Measurements from ENCODE around the gene MUS81. TPM values are rescaled to one million over a fixed set of nuclear protein-coding genes. Genes with fewer than 3 reads are reported as not detected.

MUS81 gene
- total RNA-seq, 2 donors from 2014 or later: 55.7 to 63.4 TPM

GRCh38 chr11:65899356-65900124 lies 39.3 kb downstream of the MUS81 start:
- intact Hi-C loops (cut with DNase I, micrococcal nuclease): no loop called here
- ATAC-seq (peak; percentile 48), DNase-seq (peak in 1 of 2 donors; percentile 52)

GRCh38 chr11:65900125-65900898 lies 40.1 kb downstream of the MUS81 start, which contains the start of gene FOSL1:
Gene FOSL1 (minus strand): TSS chr11:65900388. CDS start chr11:65900339, 49 bp downstream.
- intact Hi-C loops (cut with DNase I, micrococcal nuclease): no loop called here
- DNase-seq (peak; percentile 96 to 97), ATAC-seq (peak; percentile 97)

GRCh38 chr11:65900899-65901180 lies 40.6 kb downstream of the MUS81 start:
- ATAC-seq (no peak), DNase-seq (no peak)
- intact Hi-C loops (cut with DNase I, micrococcal nuclease): no loop called here

GRCh38 chr11:65903068-65903481 lies 42.8 kb downstream of the MUS81 start:
- intact Hi-C loops (cut with DNase I, micrococcal nuclease): no loop called here
- DNase-seq (no peak), ATAC-seq (no peak)

- no peak for ATAC-seq
- intact Hi-C loops (cut with DNase I, micrococcal nuclease): no loop called here
- DNase-seq: no peak
Measured at GRCh38 chr11:65903715-65904114, 43.5 kb downstream of the MUS81 start.

- ATAC-seq (no peak), DNase-seq (no peak)
- intact Hi-C loops (cut with DNase I, micrococcal nuclease): no loop called here
Measured at GRCh38 chr11:65906602-65907001, 46.4 kb downstream of the MUS81 start.

GRCh38 chr11:65907878-65908277 lies 47.6 kb downstream of the MUS81 start:
- DNase-seq (no peak), ATAC-seq (no peak)
- intact Hi-C loops (cut with DNase I, micrococcal nuclease): no loop called here

- peak; percentile 43 for ATAC-seq
- no peak for DNase-seq
- intact Hi-C loops (cut with DNase I, micrococcal nuclease): no loop called here
Measured at GRCh38 chr11:65911682-65912568, 51.7 kb downstream of the MUS81 start.

GRCh38 chr11:65912845-65913244 lies 52.6 kb downstream of the MUS81 start:
- DNase-seq (no peak), ATAC-seq (no peak)
- intact Hi-C loops (cut with DNase I, micrococcal nuclease): no loop called here

- ATAC-seq (no peak), DNase-seq (no peak)
- intact Hi-C loops (cut with DNase I, micrococcal nuclease): no loop called here
Measured at GRCh38 chr11:65915101-65915820, 55.0 kb downstream of the MUS81 start.

- no peak for ATAC-seq
- DNase-seq: peak; percentile 49 to 76
- intact Hi-C loops (cut with DNase I, micrococcal nuclease): no loop called here
Measured at GRCh38 chr11:65915821-65916251, 55.6 kb downstream of the MUS81 start.

Other genes with a start within 250 kb of the MUS81 start
- 100 to 1,000 TPM in 1 of 2 donors, 10 to 100 TPM in 1; 94.7 to 101 TPM for gene MAP3K11, start 246.2 kb upstream of the MUS81 start, total RNA-seq
- gene PCNX3, start 244.7 kb upstream of the MUS81 start, total RNA-seq: 10 to 100 TPM; 47.8 to 56.0 TPM
- gene SIPA1, start 222.3 kb upstream of the MUS81 start, total RNA-seq: 10 to 100 TPM; 25.5 to 34.3 TPM
- 10 to 100 TPM; 57.6 to 62.9 TPM for gene RELA, start 197.5 kb upstream of the MUS81 start, total RNA-seq
- gene KAT5, start 148.2 kb upstream of the MUS81 start, total RNA-seq: 10 to 100 TPM; 70.8 to 72.3 TPM
- gene RNASEH2C, start 139.6 kb upstream of the MUS81 start, total RNA-seq: 10 to 100 TPM; 23.7 to 31.2 TPM
- gene AP5B1, start 79.5 kb upstream of the MUS81 start, total RNA-seq: 10 to 100 TPM; 21.7 to 22.4 TPM
- 10 to 100 TPM; 29.5 to 35.9 TPM for gene OVOL1, start 73.4 kb upstream of the MUS81 start, total RNA-seq
- 1 to 10 TPM; 1.6 to 3.8 TPM for gene SNX32, start 26.5 kb upstream of the MUS81 start, total RNA-seq
- 1,000 to 10,000 TPM; 1,740 to 2,016 TPM for gene CFL1, start 2.3 kb upstream of the MUS81 start, total RNA-seq
- 10 to 100 TPM in 1 of 2 donors, 1 to 10 TPM in 1; 4.5 to 21.4 TPM for gene EFEMP2, start 12.4 kb downstream of the MUS81 start, total RNA-seq
- 1 to 10 TPM; 1.5 to 2.4 TPM for gene CTSW, start 19.4 kb downstream of the MUS81 start, total RNA-seq
- gene FIBP, start 28.0 kb downstream of the MUS81 start, total RNA-seq: 10 to 100 TPM; 47.7 to 49.6 TPM
- 1 to 10 TPM; 7.1 to 8.6 TPM for gene CCDC85B, start 30.2 kb downstream of the MUS81 start, total RNA-seq
- 1 to 10 TPM; 1.1 to 1.8 TPM for gene FOSL1, start 40.0 kb downstream of the MUS81 start, total RNA-seq
- 10 to 100 TPM; 18.6 to 29.3 TPM for gene C11orf68, start 58.6 kb downstream of the MUS81 start, total RNA-seq
- 10 to 100 TPM; 47.3 to 53.4 TPM for gene DRAP1, start 59.0 kb downstream of the MUS81 start, total RNA-seq
- gene TSGA10IP, start 85.0 kb downstream of the MUS81 start, total RNA-seq: not detected
- gene SART1, start 101.3 kb downstream of the MUS81 start, total RNA-seq: 10 to 100 TPM; 41.1 to 46.4 TPM
- 10 to 100 TPM; 21.6 to 31.3 TPM for gene EIF1AD, start 141.7 kb downstream of the MUS81 start, total RNA-seq
- gene BANF1, start 142.1 kb downstream of the MUS81 start, total RNA-seq: 100 to 1,000 TPM; 103 to 111 TPM
- not detected for gene CST6, start 151.6 kb downstream of the MUS81 start, total RNA-seq
- gene CATSPER1, start 166.0 kb downstream of the MUS81 start, total RNA-seq: under 1 TPM in 1 of 2 donors, not detected in 1; 0.39 TPM
- not detected for gene GAL3ST3, start 188.7 kb downstream of the MUS81 start, total RNA-seq
- gene SF3B2, start 191.9 kb downstream of the MUS81 start, total RNA-seq: 100 to 1,000 TPM; 123 to 131 TPM
- gene PACS1, start 209.8 kb downstream of the MUS81 start, total RNA-seq: 10 to 100 TPM; 17.1 to 19.2 TPM